GM18511 (cell line): ENCODE data around the gene LILRA6.
"Not testable (repeated sequence)": the region's sequence is repeated elsewhere in the genome, so short reads cannot be mapped to it uniquely, and the experiment has no call there.

ENCODE experiments used
- ATAC-seq: cut with Tn5 transposase; IDR thresholded peaks from one replicate; pipeline ENCODE4 v1.9.1; 2021; ENCODE audit warnings: mild to moderate bottlenecking, moderate library complexity; ENCODE audit not compliant: unreplicated experiment

Gene LILRA6

DNA sequence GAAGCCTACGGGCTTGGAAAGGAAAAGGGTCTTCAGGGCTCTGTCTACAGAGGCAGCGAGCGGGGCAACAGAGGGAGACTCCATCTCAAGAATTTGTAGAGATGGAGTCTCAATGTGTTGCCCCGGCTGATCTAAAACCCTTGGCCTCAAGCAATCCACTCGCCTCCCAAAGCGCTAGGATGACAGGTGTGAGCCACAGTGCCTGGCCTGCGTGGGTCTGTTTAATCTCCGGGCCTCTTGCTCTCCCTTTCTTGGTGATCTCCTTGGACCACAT, 33.9 kb downstream of the LILRA6 start:
- ATAC-seq = no peak

DNA sequence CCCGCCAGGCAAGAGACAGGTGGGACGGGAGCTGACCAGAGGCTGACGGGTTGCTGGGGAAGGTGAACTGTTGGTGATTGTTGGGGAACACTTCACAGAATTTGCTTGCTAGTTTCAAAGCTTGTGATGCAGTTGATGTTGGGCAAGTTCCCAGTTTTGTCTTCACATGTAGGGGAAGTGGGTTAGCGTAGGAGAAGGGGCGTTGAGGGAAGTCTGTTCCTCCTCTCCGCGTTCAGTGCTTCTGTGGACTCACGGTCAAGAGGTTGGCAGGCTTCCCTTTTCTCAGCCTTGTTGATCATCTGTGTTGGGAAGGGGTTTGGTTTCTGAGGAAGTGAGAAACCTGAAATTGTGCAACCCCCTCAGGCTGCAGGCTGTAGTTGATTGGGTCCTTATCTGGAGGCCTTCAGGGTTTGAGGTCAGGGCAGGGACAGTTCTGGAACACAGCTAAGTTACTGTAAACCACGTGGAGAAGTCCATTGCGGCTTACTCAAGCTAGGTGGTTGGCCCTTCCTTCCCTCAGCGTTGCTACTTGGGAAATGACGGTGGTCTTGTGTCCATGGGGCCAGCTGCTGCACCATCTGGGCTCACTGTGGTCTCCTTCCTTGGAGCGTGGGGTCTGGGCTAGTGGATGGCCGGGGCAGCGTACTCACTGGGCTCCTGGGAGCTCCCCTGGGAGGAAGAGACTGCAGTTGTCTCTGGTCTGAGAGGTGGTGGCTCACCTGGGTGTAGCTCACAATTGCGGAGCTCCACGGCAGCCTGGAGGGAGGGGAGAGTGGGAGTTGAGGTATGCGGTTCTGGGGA, 34.4 kb downstream of the LILRA6 start:
- ATAC-seq = peak; percentile 47

DNA sequence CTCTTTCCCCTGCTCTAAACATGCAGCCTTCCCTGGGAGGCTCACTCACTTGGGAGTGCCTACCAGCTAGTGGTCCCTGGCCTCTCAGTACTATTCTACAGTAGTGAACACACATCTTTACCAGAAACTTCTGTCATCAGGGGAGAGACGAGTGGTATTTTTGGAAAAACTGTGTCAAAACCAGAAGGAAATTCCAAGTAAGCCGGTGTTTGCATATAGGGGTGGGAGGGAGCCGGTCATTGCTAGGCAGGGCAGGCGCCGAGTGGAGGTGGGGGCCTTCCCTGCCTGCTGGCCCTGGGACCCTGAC, 35.0 kb downstream of the LILRA6 start:
- ATAC-seq = no peak

DNA sequence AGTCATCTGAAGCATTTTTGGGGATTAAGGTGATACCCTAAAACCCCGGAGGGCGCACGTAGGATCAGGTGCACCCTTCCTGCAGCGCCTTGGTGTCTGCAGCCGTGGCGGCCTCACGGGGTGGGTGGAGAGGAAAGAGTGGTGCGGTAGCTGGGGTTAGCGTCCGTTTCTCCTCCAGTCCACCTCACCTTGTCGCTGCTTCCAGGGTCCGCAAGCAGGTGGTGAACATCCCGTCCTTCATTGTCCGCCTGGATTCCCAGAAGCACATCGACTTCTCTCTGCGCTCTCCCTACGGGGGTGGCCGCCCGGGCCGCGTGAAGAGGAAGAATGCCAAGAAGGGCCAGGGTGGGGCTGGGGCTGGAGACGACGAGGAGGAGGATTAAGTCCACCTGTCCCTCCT, 35.4 kb downstream of the LILRA6 start:
- ATAC-seq = not testable (repeated sequence)

DNA sequence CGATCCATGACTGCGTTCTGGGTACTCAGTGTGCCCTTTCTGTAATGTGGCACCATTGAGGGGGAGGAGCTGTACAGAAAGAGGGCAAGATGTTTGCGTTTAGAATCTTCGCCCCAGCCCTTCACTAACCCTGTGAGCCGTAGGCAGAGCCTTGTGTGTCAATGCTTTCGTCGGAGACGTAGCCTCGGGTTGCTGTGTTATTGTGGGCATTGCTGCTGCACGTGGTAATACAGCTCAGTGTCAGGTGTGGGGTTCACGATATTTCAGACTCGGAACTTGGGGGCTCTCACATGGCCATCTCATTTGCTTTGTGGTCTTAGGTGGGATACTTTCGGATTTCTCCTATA, 35.8 kb downstream of the LILRA6 start:
- no peak for ATAC-seq

DNA sequence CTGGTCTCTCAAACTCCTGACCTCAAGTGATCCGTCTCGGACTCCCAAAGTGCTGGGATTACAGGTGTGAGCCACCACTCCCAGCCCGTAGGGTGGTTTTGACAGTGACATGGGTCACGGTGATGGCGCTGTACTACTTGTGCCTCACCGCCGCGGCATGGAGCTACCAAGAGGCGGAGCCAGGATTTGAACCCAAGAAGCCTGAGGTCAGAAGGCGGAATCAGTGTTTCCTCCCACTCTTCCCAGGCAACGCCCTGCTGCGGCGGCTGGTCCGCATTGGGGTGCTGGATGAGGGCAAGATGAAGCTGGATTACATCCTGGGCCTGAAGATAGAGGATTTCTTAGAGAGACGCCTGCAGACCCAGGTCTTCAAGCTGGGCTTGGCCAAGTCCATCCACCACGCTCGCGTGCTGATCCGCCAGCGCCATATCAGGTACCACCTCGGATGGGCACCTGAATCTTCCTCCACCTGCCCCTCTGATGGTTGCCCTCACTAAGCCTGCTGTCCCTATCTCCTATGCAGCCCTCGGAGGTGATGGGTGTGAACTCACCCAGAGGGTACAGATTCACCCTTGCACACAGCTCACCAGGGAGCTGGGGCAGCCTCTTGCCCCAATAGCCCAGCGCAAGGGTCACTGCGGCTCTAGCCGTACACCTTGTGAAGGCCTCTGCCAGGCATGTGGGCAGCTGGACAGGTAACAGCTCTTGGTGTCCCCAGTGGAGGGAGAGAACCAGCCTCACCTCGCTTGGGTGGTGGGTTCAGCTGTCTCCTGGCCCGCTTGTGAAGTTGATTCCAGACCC, 36.4 kb downstream of the LILRA6 start:
- no peak for ATAC-seq

DNA sequence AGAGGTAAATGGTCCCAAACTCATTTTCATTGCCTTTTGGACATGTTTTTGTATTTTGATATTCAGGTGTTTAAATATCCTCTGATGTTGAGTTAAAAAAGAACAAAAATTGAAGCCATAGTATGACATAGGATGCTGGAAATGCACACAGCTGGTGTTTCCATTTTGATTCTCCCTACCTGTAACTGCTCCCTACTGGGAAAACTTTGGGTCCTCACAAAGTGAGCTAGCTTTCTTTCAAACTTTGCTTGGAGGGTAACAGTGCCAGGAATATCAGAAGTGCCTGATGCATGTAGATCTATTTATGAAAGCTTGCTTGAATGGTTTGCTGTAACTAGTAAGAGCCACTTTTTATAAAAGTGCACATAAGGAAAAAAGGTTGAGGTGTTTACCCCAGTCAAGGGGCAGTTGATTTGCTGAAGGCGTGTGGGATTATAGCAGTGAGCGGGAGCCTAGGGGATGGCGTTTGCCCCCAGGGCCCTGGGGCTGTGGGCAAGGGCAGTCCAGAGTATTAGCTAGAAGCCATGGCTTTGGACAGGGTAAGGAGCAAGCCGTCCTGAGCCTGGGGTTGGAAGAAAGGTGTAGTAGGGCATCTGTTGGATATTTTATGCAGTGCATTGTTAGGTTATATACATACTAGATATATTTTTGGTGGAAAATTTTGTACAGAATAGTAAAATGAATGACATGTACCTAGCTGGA, 37.7 kb downstream of the LILRA6 start:
- ATAC-seq = no peak

DNA sequence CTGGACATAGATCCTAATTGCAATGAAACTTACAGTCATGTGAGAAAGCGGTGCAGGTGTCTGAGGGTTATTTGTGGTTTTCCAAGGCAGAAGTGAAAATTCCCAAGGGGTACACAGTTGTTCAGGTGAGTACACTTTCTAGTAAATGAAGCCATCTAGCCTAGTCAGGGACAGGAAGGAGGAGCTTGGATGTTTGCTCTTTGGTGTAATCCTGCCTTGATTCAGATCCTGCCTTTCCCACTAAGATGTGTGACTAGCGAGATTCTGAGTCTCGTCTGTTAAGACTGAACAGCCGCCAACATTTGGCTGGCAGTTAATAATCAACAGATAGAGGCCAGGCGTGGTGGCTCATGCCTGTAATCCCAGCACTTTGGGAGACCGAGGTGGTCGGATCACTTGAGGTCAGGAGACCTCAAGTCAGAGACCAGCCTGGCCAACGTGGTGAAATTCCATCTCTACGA, 39.4 kb downstream of the LILRA6 start:
- ATAC-seq = no peak

DNA sequence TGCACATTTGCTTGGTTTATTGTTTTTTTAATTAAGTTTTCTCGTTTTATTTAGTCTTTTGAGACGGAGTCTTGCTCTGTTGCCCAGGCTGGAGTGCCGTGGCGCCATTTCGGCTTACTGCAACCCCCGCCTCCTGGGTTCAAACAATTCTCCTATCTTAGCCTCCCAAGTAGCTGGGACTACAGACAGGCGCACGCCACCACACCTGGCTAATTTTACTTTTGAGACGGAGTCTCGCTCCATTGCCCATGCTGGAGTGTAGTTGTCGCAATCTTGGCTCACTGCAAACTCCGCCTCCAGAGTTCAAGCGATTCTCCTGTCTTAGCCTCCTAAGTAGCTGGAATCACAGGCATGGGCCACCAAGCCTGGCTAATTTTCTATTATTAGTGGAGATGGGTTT, 40.6 kb downstream of the LILRA6 start:
- no peak for ATAC-seq

DNA sequence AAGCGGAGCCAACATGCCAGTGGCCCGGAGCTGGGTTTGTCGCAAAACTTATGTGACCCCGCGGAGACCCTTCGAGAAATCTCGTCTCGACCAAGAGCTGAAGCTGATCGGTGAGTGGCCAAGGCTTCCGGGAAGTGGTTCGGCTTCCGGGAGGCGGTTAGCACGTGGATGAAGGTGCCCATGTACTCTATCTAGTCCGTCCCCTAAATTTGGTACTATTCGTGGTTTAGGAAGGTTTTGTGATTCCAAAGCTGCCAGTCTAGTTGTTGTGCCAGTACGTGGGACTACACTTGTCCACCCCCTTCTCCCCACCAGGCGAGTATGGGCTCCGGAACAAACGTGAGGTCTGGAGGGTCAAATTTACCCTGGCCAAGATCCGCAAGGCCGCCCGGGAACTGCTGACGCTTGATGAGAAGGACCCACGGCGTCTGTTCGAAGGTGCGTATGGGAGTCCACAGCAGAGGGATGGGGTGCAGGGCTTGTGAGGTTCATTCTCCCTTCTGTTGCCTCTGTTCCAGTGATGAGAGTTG, 41.4 kb downstream of the LILRA6 start:
- ATAC-seq = peak; percentile 5

DNA sequence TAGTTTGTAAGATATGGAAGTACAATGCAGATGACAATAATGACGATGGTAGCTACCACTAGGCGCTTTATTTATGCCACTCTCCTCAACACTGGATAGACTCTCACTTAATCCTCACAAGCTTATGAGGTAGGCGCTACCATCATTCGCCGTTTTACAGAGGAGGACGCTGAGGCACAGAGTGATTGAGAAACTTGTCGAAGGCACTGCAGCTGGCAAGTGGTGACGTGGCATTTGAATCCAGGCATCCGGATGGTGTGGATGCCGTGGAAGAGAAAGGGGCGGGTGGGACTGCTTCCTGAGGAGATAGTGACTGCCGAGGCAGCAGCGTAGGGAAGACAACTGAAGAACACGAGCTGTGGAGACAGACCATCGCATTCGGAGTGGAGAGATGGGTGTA, 43.2 kb downstream of the LILRA6 start:
- ATAC-seq = no peak

DNA sequence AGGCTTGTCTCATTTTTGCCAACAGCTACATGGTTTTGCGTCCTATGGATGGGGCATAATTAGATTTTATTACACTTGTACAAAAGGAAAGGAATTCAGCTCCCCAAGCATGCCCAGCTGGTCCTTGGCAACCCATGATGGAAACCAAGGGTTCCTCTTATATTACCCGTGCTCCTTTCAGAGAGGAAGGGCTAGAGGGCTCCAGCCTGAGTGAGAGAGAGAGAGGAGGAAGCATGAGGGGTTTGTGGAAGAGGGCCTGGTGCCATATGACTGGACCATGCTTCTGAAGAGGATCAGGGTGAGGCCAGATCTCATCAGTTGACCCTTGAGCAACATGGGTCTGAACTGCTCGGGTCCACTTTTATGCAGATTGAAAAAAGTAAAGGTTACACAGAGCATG, 45.5 kb downstream of the LILRA6 start:
- ATAC-seq = no peak

DNA sequence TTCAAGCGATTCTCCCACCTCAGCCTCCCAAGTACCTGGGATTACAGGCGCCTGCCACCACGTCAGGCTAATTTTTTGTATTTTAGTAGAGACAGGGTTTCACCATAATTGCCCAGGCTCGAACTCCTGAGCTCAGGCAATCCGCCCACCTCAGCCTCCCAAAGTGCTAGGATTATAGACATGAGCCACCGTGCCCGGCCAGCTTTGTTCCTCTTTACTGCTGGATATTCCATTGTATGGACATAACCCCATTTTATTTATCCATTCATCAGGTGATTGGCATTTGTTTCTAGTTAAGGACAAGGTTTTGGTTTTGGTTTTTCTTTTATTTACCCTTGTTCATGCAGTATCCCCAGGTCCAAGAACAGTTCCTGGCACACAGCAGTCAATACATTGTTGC, 46.1 kb downstream of the LILRA6 start:
- ATAC-seq = no peak

DNA sequence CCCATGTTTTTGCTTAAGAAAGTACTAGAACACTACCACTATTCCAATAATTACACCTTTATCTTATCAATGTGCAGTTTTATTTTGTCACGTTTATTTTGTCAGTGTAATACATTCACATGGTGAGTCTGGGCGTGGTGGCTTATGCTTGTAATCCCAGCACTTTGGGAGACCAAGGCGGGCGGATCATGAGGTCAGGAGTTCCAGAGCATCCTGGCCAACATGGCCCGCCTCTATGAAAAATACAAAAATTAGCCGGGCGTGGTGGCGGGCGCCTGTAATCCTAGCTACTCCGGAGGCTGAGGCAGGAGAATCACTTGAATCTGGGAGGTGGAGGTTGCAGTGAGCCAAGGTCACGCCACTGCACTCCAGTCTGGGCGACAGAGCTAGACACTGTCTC, 48.1 kb downstream of the LILRA6 start:
- not testable (repeated sequence) for ATAC-seq

DNA sequence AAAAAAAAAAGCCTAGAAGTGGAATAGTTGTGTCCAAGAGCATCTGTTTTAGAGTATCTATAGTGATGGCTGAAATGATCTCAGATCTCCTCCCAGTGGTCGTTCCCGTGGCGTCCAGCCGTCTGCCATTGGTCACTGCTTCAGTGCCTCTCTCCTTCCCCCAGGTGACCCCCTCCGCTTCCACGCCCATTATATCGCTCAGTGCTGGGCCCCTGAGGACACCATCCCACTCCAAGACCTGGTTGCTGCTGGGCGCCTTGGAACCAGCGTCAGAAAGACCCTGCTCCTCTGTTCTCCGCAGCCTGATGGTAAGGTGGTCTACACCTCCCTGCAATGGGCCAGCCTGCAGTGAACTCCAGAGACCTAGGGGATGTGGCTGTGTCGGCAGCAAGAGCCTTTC, 49.6 kb downstream of the LILRA6 start:
- no peak for ATAC-seq

DNA sequence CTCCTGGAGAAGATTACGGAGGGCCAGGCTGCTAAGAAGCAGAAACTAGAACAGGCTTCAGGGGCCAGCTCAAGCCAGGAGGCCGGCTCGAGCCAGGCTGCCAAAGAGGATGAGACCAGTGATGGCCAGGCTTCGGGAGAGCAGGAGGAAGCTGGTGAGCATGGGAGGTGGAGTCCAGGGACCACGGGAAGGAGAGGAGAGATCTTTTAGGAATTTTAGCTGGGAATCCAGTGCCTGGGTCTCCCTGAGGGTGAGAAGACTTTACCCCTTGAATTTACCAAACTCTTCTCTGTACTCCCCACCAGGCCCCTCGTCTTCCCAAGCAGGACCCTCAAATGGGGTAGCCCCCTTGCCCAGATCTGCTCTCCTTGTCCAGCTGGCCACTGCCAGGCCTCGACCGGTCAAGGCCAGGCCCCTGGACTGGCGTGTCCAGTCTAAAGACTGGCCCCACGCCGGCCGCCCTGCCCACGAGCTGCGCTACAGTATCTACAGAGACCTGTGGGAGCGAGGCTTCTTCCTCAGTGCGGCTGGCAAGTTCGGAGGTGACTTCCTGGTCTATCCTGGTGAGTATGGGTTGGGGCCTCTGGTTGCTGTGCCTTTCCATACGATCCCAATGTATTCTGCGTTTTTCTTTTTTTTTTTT, 50.7 kb downstream of the LILRA6 start:
- ATAC-seq = no peak

DNA sequence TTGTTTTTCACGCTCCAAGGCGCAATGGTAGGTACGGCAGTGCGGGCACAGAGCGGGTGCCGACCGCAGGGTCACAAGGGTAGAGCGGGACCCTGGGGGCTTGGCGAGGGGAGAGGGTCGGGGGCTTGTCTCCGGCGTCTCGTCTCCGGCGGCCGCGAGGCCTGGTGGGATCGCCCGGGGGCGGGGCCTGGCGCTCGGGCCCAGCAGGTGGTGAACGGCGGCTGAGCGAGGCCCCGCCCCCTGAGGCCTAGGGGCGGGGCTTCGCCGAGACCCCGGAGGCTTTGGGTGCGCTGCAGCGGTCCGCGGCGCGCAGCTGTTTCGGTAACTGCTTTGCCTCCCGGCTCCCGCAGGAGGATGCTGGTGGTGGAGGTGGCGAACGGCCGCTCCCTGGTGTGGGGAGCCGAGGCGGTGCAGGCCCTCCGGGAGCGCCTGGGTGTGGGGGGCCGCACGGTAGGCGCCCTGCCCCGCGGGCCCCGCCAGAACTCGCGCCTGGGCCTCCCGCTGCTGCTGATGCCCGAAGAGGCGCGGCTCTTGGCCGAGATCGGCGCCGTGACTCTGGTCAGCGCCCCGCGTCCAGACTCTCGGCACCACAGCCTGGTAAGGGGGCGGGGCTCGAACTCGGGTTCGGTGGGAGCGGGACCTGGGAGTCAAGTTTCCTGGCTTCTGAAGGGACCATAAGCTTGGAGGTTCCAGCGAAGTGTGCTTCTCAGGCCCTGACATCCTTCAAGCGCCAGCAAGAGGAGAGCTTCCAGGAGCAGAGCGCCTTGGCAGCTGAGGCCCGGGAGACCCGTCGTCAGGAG, 51.4 kb downstream of the LILRA6 start, which contains the start of gene TSEN34:
Gene TSEN34 (plus strand): TSS at position 298 of the 800 bp plus-strand sequence. CDS start 57 bp downstream, at position 355.
- peak; percentile 34 for ATAC-seq

DNA sequence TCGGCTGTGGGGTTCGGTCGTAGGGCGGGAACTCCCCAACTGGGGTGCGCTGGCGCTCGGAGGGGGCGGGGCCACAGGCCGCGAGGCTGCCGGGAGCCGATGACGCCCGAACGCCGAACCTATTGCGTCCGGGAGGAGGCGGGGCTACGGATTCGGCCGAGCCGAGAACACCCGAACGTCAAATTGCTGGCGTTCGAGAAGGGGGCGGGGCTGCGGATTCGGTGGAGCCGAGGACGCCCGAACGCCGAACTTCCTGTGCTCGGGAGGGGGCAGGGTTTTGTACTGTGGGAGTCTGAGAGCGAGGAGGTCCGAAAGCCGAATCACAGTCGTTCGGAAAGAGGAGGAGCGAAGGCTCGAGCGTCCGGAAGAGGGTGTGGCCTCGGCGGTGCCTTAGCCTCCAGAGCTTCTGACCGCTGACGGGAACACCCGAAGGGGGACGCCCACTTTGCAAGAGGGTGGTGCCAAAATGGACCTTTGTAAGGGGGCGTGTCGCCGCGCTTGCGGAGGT, 52.0 kb downstream of the LILRA6 start:
- peak; percentile 54 for ATAC-seq

DNA sequence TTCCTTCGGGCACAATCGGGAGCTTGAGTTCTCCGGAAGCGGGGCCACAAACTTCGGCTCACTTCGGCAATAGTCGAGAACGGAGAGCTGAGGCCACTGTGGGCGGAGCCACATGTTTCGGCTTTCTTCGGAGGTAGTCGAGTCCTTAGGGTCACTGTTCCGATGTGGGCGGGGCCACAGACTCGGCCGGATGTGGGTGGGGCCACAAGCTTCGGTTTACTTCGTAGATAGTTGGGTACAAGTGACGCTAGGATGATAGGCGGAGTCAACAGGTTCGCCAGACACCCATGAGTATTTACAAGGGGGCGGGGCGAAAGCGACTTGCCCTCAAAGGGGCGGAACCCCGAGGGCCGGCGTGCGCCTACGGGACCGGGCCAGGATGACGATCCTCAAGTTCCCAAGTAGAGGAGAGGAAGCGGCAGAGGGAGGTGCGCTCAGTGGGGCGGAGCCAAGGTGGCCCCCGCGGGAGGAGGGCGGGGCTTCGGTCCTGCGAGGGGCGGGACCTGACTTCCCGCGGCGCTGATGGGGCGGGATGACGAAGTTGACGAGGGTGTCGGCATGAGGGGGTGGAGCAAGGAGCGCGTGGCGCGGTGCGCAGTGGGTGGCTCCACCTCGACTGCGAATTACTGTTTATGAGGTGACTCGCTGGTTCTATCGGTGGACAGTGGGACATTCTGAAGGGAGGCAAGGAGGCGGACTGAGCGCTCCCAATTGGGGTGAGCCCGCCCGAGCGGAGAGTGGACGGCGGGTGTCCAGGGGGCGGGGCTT, 52.7 kb downstream of the LILRA6 start:
- ATAC-seq = peak; percentile 52
